ENCODE measurements around the gene PLK4.
"Not testable (repeated sequence)": the region's sequence is repeated elsewhere in the genome, so short reads cannot be mapped to it uniquely, and the experiment has no call there.

The PLK4 gene

GRCh38 chr4:127916512-127916911, 35.8 kb downstream of the PLK4 start:
- no peak for DNase-seq

GRCh38 chr4:127917151-127917550, 36.5 kb downstream of the PLK4 start:
- no peak for DNase-seq

GRCh38 chr4:127920521-127920920, 39.8 kb downstream of the PLK4 start:
- DNase-seq, result no peak

GRCh38 chr4:127922226-127922625, 41.5 kb downstream of the PLK4 start:
- no peak for DNase-seq

DNA sequence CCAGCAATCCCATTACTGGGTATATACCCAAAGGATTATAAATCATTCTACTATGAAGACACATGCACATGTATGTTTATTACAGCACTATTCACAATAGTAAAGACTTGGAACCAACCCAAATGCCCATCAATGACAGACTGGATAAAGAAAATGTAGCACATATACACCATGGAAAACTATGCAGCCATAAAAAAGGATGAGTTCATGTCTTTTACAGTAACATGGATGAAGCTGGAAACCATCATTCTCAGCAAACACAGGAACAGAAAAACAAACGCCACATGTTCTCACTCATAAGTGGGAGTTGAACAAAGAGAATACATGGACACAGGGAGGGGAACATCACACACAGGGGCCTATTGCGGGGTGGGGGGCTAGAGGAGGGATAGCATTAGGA, 45.0 kb downstream of the PLK4 start:
- DNase-seq, result not testable (repeated sequence)

GRCh38 chr4:127930175-127930574, 49.5 kb downstream of the PLK4 start:
- DNase-seq, result no peak

DNA sequence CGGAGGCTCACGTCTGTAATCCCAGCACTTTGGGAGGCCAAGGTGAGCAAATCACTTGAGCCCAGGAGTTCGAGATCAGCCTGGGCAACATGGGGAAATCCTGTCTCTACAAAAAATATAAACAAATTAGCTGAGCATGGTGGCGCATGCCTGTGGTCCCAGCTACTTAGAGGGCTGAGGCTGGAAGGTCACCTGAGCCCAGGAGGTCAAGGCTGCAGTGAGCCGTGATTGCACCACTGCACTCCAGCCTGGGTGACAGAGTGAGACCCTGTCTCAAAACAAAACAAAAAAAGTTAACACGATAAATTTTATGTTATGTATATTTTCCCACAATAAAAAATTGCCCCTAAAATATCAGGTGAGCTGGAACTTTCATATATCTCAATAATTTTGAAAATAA, 51.1 kb downstream of the PLK4 start:
- not testable (repeated sequence) for DNase-seq

DNA sequence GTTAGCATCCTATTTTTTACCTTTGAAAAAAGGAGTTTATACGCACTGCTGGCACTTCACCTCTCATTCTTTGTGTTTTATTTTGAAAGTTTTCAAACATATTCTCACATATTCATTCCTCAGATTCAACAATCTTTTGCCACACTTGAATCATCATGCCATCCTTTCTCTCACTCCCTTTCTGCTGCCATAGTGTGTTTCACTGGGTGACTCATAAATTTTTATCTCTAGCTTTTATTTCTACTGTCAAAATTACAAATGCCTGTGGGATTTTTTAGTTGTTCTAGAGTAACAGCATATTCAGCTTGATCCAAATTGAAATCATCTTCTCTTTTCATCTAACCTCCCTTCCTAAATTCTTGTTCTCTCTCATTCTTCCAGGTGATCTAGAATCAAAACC, 56.3 kb downstream of the PLK4 start:
- no peak for DNase-seq
